Effector memory CD4-positive, alpha-beta T cell (primary cell): Measurements from ENCODE around the gene SYTL3.

Source experiments
- DNase-seq, 3 donors: peaks; one replicate each; pipeline ENCODE4 v3.0.0-alpha.2; 2020
- H3K27ac ChIP-seq: 2 replicates; pipeline ENCODE4 v1.7.0; 2013; ENCODE audit warnings: mild to moderate bottlenecking, low read length, moderate library complexity; ENCODE audit not compliant: insufficient read depth, poor library complexity, severe bottlenecking
- H3K27me3 ChIP-seq: replicated peaks from 2 replicates; pipeline ENCODE4 v1.7.0; 2013; ENCODE audit warnings: mild to moderate bottlenecking, low read length; ENCODE audit not compliant: insufficient read depth, control insufficient read depth, poor library complexity, severe bottlenecking
- H3K36me3 ChIP-seq: 2 replicates; pipeline ENCODE4 v1.7.0; 2013; ENCODE audit warnings: mild to moderate bottlenecking, low read length, moderate library complexity; ENCODE audit not compliant: control insufficient read depth, insufficient read depth
- H3K4me1 ChIP-seq: 2 replicates; pipeline ENCODE4 v1.7.0; 2013; ENCODE audit warnings: low read length, mild to moderate bottlenecking; ENCODE audit not compliant: control insufficient read depth, insufficient read depth, poor library complexity, severe bottlenecking
- H3K4me3 ChIP-seq: 2 replicates; pipeline ENCODE4 v1.7.0; 2013; ENCODE audit warnings: low read length, low read depth, mild to moderate bottlenecking; ENCODE audit not compliant: insufficient read depth, poor library complexity, severe bottlenecking
- H3K9me3 ChIP-seq: 2 replicates; pipeline ENCODE4 v1.7.0; 2013; ENCODE audit warnings: mild to moderate bottlenecking, low read length, moderate library complexity; ENCODE audit not compliant: control insufficient read depth

The SYTL3 gene

DNA sequence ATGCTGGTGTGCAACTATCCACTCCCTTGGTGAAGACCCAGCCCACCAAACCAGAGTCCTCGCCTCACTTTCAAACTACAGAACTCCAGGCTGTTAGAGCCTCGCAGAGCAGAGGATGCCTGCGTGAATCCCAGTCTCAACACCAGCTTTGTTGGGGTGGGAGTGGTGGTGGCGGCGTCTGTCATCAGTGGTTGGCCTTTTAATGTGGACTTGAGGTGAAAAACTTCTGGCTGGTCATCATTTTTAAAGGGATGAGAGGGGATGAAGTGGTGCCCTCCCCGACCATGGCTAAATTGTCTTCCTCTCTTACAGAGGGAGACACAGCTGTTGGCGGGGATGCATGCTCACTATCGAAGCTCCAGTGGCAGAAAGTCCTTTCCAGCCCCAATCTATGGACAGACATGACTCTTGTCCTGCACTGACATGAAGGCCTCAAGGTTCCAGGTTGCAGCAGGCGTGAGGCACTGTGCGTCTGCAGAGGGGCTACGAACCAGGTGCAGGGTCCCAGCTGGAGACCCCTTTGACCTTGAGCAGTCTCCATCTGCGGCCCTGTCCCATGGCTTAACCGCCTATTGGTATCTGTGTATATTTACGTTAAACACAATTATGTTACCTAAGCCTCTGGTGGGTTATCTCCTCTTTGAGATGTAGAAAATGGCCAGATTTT is 114.5 kb downstream of the SYTL3 start:
- H3K4me1 ChIP-seq, result no peaks in the 10 kb centered on the region
- H3K27me3 ChIP-seq, result no peaks in the 10 kb centered on the region
- no peaks in the 10 kb centered on the region for H3K9me3 ChIP-seq
- no peak for DNase-seq
- no peak overlapping the region for H3K27ac ChIP-seq
- H3K36me3 ChIP-seq, result peaks cover 55% of the 10 kb centered on the region
- no peak overlapping the region for H3K4me3 ChIP-seq

DNA sequence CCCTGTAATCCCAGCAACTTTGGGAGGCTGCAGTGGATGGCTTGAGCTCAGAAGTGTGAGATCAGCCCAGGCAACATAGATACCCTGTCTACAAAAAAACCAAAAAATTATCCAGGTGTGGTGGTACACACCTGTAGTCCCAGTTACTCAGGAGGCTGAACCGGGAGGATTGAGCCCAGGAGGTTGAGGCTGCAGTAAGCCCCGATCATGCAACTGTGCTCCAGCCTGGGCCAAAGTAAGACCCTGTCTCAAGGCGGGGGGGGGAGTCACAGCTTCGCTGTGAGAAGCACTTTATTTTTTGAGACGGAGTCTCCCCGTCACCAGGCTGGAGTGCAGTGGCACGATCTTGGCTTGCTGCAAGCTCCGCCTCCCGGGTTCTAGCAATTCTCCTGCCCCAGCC is 115.1 kb downstream of the SYTL3 start:
- Histone ChIP-seq H3K36me3 (peaks cover 61% of the 10 kb centered on the region), H3K27ac (no peak overlapping the region), H3K4me3 (no peak overlapping the region), H3K4me1 (no peaks in the 10 kb centered on the region), H3K27me3 (no peaks in the 10 kb centered on the region), H3K9me3 (no peaks in the 10 kb centered on the region)
- DNase-seq, result no peak

GRCh38 chr6:158765499-158766068 is 115.7 kb downstream of the SYTL3 start:
- peaks cover 68% of the 10 kb centered on the region for H3K36me3 ChIP-seq
- no peak for DNase-seq

DNA sequence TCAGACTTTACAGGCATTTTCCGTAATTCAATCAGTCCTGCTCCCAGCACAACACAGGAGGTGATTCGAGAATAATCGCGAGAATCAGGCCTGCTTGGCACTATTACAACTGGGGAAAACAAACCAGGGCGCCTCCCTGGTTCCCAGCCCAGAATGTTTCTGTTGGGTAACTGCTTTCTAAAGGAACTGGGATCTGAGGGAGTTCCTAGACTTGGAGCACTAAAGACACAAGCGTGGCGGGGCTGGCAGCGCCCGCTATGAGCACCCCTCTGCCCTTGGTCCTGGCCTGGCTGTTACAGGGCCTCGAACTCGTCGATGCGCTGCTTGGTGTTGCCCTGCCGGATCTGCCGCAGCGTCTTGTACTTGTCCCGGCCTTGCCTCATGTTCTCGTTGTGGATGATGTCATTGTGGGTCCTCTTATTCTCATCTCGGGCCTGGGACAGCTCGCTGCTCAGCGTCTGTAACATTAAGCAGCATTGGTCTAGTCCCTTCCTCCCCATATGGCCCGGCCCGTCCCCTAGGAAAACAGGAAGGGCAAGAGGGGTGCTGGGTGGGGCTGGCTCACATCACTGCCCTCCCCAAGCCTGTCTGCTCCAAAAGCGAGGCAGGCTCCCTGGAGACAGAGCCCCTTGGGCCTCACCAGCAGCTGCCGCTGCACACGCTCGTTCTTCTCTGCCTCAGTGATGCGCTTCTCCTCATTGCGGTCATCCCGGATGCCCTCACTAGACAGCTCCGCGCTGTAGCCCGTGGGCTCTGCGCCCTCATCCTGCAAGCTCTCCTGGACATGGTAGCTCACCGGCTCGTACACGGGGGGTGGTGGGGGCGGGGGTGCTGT is 117.0 kb downstream of the SYTL3 start:
- no peak overlapping the region for H3K4me3 ChIP-seq
- no peak overlapping the region for H3K27ac ChIP-seq
- no peak for DNase-seq
- no peaks in the 10 kb centered on the region for H3K9me3 ChIP-seq
- peaks cover 12% of the 10 kb centered on the region for H3K4me1 ChIP-seq
- no peaks in the 10 kb centered on the region for H3K27me3 ChIP-seq
- H3K36me3 ChIP-seq, result peaks cover 79% of the 10 kb centered on the region

More at GRCh38 chr6:158765499-158766068, 115.7 kb downstream of the SYTL3 start:
- no peaks in the 10 kb centered on the region for H3K27me3 ChIP-seq
- peaks cover 1% of the 10 kb centered on the region for H3K4me1 ChIP-seq
- H3K9me3 ChIP-seq, result no peaks in the 10 kb centered on the region
- H3K27ac ChIP-seq, result no peak overlapping the region
- H3K4me3 ChIP-seq, result no peak overlapping the region

DNA sequence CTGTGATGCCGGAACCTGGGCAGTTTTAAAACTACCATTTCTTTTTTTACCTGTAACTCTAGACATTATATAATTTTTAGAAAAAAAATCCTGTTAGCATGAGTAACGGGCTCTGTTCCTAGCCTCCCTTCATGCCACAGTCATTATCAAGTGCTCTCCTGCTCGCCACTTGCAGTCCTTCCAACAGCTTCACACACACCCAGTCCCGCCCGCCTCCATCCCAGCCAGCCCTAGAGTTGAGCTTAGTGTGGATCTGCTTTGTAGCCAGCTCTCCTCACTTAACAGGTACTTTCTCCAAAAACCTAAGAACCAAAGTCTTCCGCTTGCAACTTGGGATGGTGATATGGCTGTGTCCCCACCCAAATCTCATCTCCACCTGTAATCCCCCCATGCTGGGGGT is 117.9 kb downstream of the SYTL3 start:
- no peak for DNase-seq
- no peak overlapping the region for H3K27ac ChIP-seq
- H3K9me3 ChIP-seq, result no peaks in the 10 kb centered on the region
- peaks cover 21% of the 10 kb centered on the region for H3K4me1 ChIP-seq
- no peak overlapping the region for H3K4me3 ChIP-seq
- H3K27me3 ChIP-seq, result no peaks in the 10 kb centered on the region
- H3K36me3 ChIP-seq, result peaks cover 85% of the 10 kb centered on the region

DNA sequence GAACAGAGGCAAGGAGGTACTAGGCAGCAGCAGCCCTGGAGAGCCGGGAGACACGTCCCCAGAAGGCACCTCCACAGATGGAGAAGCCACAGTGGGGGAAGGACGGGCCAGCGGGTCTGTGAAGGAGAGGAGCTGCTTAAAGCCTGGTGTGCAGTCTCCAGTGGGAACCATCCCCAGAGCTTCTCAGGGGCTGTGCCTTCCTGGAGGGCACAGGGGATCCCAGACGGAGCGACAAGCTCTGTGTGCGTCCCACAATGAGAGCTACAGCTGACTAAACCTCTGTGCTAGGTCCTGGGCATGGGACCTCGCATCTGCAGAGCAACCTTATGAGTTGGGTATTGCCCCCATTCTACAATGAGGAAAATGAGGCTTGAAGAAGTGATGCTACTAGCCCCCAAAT is 118.6 kb downstream of the SYTL3 start:
- Histone ChIP-seq H3K36me3 (peaks cover 91% of the 10 kb centered on the region), H3K9me3 (no peaks in the 10 kb centered on the region), H3K27ac (no peak overlapping the region), H3K4me1 (peaks cover 28% of the 10 kb centered on the region), H3K27me3 (no peaks in the 10 kb centered on the region), H3K4me3 (no peak overlapping the region)
- DNase-seq, result no peak

GRCh38 chr6:158769234-158769770 is 119.4 kb downstream of the SYTL3 start:
- no peak overlapping the region for H3K27ac ChIP-seq
- no peak for DNase-seq
- H3K9me3 ChIP-seq, result no peaks in the 10 kb centered on the region
- H3K27me3 ChIP-seq, result no peaks in the 10 kb centered on the region
- H3K4me3 ChIP-seq, result no peak overlapping the region
- peaks cover 95% of the 10 kb centered on the region for H3K36me3 ChIP-seq
- H3K4me1 ChIP-seq, result peaks cover 33% of the 10 kb centered on the region

- Histone ChIP-seq H3K9me3 (no peaks in the 10 kb centered on the region), H3K27ac (no peak overlapping the region), H3K36me3 (peaks cover 95% of the 10 kb centered on the region), H3K4me1 (peaks cover 33% of the 10 kb centered on the region), H3K4me3 (no peak overlapping the region), H3K27me3 (no peaks in the 10 kb centered on the region)
- no peak for DNase-seq
These were observed 120.0 kb downstream of the SYTL3 start for GRCh38 chr6:158769771-158770432.

DNA sequence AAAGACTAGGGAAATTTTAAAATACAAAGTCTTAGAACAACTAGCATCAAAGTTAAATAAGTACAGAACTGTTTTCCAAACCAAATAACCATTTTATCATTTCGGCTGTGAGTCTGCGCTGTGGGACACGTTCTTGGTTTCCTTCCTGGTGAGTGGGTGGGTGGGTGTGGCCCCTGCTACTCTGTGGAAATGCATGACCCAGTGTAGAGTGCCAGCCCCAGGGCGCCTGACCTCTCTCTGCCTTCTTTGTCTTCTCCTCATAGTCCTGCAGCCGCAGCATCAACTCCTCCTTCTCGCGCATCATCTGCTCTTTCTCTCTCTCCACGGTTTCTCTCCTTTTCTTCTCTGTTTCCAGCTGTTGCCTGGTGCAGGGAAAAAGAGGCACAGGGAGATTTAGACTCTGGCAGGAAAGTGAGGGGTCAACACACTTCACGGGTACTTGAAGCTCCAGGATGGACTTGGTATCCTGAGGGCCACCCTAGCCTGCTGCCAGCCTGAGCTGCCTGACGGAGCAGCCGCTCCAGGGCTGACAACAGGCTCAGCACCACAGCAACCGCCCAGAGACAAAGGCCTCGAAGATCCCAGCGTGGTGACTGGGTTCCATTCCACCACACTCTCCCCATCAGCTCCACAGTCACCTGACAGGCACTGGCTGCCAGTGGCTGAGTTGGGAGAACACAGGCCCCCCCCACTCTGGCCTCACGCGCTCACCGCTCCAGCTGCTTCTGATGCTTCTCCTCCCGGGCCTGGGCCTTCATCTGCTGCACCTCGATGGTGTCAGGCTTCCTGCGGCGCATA is 120.9 kb downstream of the SYTL3 start:
- Histone ChIP-seq H3K27me3 (no peaks in the 10 kb centered on the region), H3K4me1 (peaks cover 33% of the 10 kb centered on the region), H3K9me3 (no peaks in the 10 kb centered on the region), H3K4me3 (no peak overlapping the region), H3K36me3 (peaks cover 97% of the 10 kb centered on the region), H3K27ac (no peak overlapping the region)
- no peak for DNase-seq
